SK-N-DZ (cell line): ENCODE measurements around the gene PTPN3.
A peak's percentile ranks its signal among the peaks of the same experiment; 100 is the strongest.
"Not testable (repeated sequence)": the region's sequence is repeated elsewhere in the genome, so short reads cannot be mapped to it uniquely, and the experiment has no call there.

Experiments used
- DNase-seq: peaks from one replicate; pipeline ENCODE4 v3.0.0-alpha.2; 2015; ENCODE audit warnings: low spot score
- small RNA-seq, 2 experiments: library from RNA; depleted of rRNA; stranded (forward); fragments of <200 nt; gene quantifications; one replicate each; pipeline ENCODE3, GENCODE V24; 2014

Gene PTPN3

DNA sequence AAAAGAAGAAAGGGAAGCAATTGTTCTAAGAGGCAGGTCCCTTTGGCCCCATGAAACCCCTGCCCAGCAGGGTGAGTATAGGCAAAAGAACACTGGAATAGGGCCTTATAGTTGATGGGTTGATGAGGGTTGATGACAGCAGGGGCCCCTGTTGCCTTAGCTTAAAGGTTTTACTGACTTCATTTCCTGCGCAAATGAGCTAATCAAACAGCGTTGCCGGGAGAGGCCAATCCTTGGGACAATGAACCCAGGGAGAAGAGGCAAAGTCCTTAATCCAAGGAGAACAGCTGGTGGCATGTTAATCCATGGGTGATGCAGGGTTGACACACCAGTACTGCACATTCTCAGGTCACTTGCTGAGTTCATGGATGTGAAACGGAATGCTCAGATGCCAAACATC, 155.2 kb downstream of the PTPN3 start:
- no peak for DNase-seq

DNA sequence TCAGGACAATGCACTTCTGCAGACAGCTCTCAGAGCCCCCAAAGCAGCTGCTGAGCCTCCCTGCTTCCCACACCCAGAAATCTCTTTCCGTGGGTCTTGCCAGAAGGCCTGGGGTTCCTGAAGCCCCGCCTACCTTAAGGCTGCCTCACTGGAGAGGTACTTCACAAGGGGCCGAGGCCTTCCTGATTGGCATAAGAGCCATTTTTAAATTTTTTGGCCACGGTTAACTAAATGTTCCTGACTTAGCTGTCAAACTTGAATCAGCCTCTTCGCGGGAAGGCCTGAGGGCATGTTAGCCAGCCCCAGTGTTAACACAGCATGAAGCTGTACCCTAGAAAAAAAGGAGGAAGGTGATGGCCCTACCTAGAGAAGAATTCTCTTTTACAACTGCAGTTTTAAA, 156.5 kb downstream of the PTPN3 start:
- no peak for DNase-seq

DNA sequence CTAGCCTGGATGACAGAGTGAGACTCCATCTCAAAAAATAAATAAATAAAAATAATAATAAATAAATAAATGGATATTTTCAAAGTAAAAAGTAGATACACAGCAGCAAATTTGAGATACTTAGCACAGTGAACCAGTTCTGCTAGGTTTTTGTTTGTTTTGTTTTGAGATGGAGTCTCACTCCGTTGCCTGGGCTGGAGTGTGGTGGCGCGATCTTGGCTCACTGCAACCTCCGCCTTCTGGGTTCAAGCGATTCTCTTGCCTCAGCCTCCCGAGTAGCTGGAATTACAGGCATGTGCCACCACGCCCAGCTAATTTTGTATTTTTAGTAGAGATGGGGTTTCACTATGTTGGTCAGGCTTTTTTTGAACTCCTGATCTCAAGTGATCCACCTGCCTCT, 157.1 kb downstream of the PTPN3 start:
- DNase-seq: not testable (repeated sequence)

DNA sequence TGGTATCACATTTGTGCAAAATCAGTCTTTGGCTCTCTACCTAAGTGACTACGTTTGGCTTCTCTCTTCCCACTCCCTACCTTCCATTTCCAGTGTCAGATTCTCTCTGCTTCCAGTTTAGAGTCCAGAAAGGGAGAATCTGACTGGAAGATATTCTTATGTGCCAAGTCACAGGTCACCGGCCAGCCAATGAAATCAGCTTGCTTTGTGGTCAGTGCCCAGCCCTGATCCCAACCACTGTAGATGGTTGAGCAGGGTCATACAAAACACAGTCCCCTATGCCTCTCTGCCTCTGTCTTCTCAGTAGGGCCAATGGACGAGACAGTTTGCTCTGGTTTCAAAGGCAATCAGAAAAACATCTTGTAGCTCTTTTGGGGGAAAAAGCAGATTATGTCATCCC, 161.7 kb downstream of the PTPN3 start:
- DNase-seq: no peak

DNA sequence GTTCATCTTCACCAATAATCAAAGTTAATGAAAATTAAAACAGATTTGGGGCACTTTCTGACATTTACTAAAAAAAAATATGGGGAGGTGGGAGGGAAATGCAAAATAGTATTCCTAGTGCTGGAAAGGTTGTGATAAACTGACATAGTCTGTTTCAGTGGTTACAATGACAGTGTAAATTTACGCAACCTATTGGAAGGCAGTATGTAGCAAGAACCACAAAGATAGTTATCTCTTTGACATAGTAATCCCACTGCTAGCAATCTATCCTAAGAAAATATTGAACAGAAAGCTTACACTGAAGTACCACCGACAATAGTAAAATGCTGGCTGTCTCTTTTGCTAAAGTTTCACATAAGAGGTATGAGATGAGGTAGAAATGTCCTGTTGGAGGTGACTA, 162.2 kb downstream of the PTPN3 start:
- DNase-seq: no peak

DNA sequence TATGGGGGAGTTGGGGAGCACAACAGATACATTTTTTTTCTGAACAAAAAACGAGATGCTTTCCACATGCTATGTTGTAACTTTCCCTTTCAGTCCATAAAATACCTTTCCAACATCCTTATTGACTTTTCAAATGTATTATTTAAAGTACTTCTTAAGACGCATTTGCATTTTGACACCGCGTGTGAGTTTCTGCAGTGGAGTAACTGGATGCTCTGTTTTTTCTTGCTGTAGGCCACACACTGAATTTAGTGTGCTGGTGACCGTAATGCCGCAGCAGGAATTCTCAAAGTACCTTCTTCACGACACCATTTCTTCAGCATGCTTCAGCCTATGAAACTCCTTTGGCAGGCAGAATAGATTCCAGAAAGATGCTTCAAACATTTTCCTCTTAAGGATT, 163.0 kb downstream of the PTPN3 start:
- DNase-seq: no peak

DNA sequence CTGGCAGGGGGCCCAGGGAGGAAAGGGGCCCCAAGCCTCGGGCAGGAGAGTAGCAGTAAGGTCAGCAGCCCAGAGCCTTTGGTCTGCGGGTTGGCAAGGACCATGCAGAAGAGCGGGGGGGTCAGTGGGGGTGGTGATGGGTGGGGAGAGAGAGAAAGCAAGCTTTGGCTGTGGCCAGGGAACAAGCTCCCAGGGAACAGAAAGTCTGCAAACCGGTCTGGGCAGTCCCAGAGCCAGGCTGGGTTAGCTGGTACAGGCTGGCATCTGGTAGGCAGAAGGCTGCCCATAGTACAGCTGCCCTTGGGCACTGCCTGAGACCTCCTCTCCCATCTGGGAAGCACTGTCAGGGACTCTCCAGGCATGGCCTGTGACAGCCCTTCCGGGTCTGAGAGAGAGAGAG, 166.8 kb downstream of the PTPN3 start:
- DNase-seq: no peak

DNA sequence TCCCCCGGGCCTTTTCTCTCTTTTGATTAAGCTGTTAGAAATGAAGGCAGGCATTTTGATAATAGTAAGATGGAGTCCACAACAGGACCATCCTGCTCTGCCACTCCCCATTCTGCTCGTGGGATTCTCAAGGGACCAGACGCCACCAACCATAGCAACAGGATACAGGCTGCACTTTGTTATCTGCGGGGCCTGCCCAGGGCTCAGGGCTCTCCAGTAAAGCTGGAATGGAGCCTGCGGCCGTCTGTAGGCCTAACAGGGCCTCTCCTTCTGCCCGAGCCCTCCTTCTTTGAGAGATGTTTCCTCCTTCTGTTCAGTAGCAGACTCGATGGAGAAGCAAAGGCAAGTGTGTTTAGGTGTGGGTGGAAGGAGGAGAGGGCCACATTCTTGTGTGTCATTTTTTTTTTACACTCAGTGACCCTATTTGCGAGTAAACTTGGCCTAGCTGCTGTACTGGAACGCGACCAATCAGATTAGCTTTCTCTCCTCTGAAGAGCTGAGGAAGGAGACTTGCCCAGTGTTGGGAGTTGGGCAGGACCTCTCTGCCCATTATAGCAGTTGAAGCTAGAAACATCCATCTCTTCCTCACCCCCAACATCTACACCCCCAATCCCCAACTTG, 168.4 kb downstream of the PTPN3 start:
- peak; percentile 72 for DNase-seq

DNA sequence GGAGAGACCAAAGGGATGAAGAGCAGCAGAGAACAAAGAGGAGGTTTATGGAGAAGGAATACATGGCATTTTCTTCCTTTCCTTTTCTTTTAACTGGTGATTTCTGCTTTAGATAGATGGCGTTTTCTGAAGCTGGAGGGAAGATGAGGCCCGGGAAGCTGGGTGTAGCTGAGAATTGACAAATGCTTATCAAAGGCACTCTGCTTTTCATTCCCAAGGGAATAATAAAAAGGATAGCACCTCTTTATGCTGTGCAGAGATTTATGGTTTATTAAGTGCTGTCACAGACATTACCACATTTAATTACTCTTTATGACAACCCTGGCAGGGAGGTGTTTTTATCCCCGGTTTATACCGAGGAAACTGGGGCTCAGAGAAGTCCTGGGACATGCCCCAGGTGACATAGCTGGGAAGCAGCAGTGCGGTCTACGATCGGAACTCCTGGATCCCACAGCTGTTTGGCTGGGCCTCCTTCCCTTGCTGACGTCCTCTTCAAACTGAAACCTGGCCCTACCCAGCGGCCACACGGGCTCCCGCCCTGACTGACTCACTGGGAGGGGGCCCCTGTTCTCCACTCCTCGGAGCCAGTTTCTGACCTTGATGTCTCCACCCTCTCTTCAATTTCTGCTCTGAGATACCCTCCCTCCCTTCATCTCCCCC, 169.0 kb downstream of the PTPN3 start:
- DNase-seq: peak; percentile 42

Small RNAs within 50 kb of the gene (small RNA-seq; reads per million reads assigned to genes)
- gene MIR3927: 0 reads per million in 2 experiments
